CD4-positive, alpha-beta memory T cell (primary cell): ENCODE results near the gene CDKN1C. TPM values are rescaled to one million over a fixed set of nuclear protein-coding genes. Genes with fewer than 3 reads are reported as not detected.
A peak's percentile ranks its signal among the peaks of the same experiment; 100 is the strongest.

Experiments
- CTCF ChIA-PET: fragments of 350-600 bp; sonication (Branson Sonifier 250); formaldehyde crosslinking; loops from one replicate; lab custom pipeline; 2021; ENCODE audit warnings: inconsistent platforms; ENCODE audit not compliant: partially characterized antibody; lab: Charles Lee
- POLR2A ChIA-PET: fragments of 350-600 bp; sonication (Branson Sonifier 250); formaldehyde crosslinking; loops from one replicate; lab custom pipeline; 2021; ENCODE audit not compliant: partially characterized antibody; lab: Charles Lee
- DNase-seq, 5 donors: peaks; one replicate each; pipeline versions ENCODE4 v3.0.0 to v3.0.0-alpha.2; 2020 to 2022; ENCODE audit warnings: mixed read lengths in 1 of 5
- H3K27ac ChIP-seq: one replicate; pipeline ENCODE4 v1.7.0; 2013; ENCODE audit warnings: low read depth, low read length
- H3K27me3 ChIP-seq: 2 replicates; pipeline ENCODE4 v1.7.0; 2013; ENCODE audit warnings: mild to moderate bottlenecking, low read length, moderate library complexity; ENCODE audit not compliant: insufficient read depth
- H3K36me3 ChIP-seq: 2 replicates; pipeline ENCODE4 v1.7.0; 2013; ENCODE audit warnings: mild to moderate bottlenecking, low read length, moderate library complexity; ENCODE audit not compliant: insufficient read depth
- H3K4me1 ChIP-seq: 2 replicates; pipeline ENCODE4 v1.7.0; 2013; ENCODE audit warnings: mild to moderate bottlenecking, low read length, moderate library complexity; ENCODE audit not compliant: insufficient read depth
- H3K4me3 ChIP-seq, 2 donors: one replicate each; pipeline ENCODE4 v1.7.0; 2013; ENCODE audit warnings: low read length in 2 of 2, mild to moderate bottlenecking in 1 of 2
- H3K9me3 ChIP-seq, 2 donors: one replicate each; pipeline ENCODE4 v1.7.0; 2013; ENCODE audit warnings: low read length in 2 of 2, control low read depth in 1 of 2; ENCODE audit not compliant: control insufficient read depth in 1 of 2
- H3K27ac Mint-ChIP-seq, 7 donors: one replicate each; pipeline ENCODE4 v1.8.0; 2020 to 2021; ENCODE audit warnings: mixed read lengths in 7 of 7, mild to moderate bottlenecking in 6 of 7, inconsistent platforms in 3 of 7, moderate library complexity in 3 of 7
- H3K27me3 Mint-ChIP-seq, 2 donors: one replicate each; pipeline ENCODE4 v1.8.0; 2020 to 2021; ENCODE audit warnings: mixed read lengths in 2 of 2
- H3K36me3 Mint-ChIP-seq, 2 donors: one replicate each; pipeline ENCODE4 v1.8.0; 2020 to 2021; ENCODE audit warnings: mixed read lengths in 2 of 2, inconsistent platforms in 1 of 2, mild to moderate bottlenecking in 1 of 2
- H3K4me1 Mint-ChIP-seq, 4 donors: one replicate each; pipeline ENCODE4 v1.8.0; 2020 to 2021; ENCODE audit warnings: mixed read lengths in 4 of 4, mild to moderate bottlenecking in 1 of 4
- H3K4me3 Mint-ChIP-seq, 8 donors: one replicate each; pipeline ENCODE4 v1.8.0; 2020 to 2021; ENCODE audit warnings: mixed read lengths in 8 of 8, mild to moderate bottlenecking in 7 of 8, moderate library complexity in 6 of 8, inconsistent platforms in 3 of 8
- H3K9me3 Mint-ChIP-seq, 8 donors: one replicate each; pipeline ENCODE4 v1.8.0; 2020 to 2021; ENCODE audit warnings: mixed read lengths in 8 of 8, mild to moderate bottlenecking in 5 of 8, inconsistent platforms in 3 of 8, moderate library complexity in 1 of 8
- intact Hi-C: fragments of 100-400 bp; cut with micrococcal nuclease; formaldehyde crosslinking; loops from one replicate; pipeline ENCODE4 v1.15.1; 2023
- polyA plus RNA-seq, 2 donors: library from polyadenylated mRNA; unstranded; fragments of 300-500 nt; fragmentation: Illumina TruSeq; gene quantifications; one replicate each; pipeline ENCODE4 v1.2.3, GENCODE V29; 2021
- total RNA-seq, 2 experiments: library from RNA; stranded (reverse); gene quantifications; one replicate each; pipeline ENCODE4 v1.2.3, GENCODE V29; 2021

Gene CDKN1C
- total and polyA plus RNA-seq, 4 experiments from 2014 or later, result 0.10 to 6.1 (median 2.8) TPM

GRCh38 chr11:2916892-2917645 is 31.5 kb upstream of the CDKN1C start:
- CTCF ChIA-PET, result interaction anchor here (0.8 kb wide), 1 partner anchor 25 kb away, joined by 3 read pairs; no protein-coding TSS in a partner anchor
- no peak for DNase-seq
- POLR2A ChIA-PET, result interaction anchor here (1.1 to 1.3 kb wide), 2 partner anchors 13 kb away, joined by 4 to 5 read pairs; partner anchors contain the start of gene PHLDA2

GRCh38 chr11:2916114-2916891 is 30.7 kb upstream of the CDKN1C start:
- DNase-seq, result no peak
- no peaks in the 10 kb centered on the region for H3K36me3 Mint-ChIP-seq
- Histone ChIP-seq H3K36me3 (no peaks in the 10 kb centered on the region), H3K9me3 (no peaks in the 10 kb centered on the region), H3K4me1 (peaks cover 9% of the 10 kb centered on the region), H3K27me3 (no peaks in the 10 kb centered on the region), H3K4me3 (no peak overlapping the region), H3K27ac (no peak overlapping the region)
- H3K9me3 Mint-ChIP-seq, result no peaks in the 10 kb centered on the region
- H3K27ac Mint-ChIP-seq, result no peak overlapping the region
- POLR2A ChIA-PET, result interaction anchor here (1.1 kb wide), 1 partner anchor 13 kb away, joined by 5 read pairs; the partner anchor contains the start of gene PHLDA2
- no peaks in the 10 kb centered on the region for H3K27me3 Mint-ChIP-seq
- CTCF ChIA-PET, result interaction anchor here (0.8 kb wide), 1 partner anchor 24 kb away, joined by 3 read pairs; no protein-coding TSS in a partner anchor
- peaks cover 6 to 11% (median 8%) of the 10 kb centered on the region in 4 donors for H3K4me1 Mint-ChIP-seq
- intact Hi-C loops, result no loop called here
- H3K4me3 Mint-ChIP-seq, result no peak overlapping the region

More at GRCh38 chr11:2916892-2917645, 31.5 kb upstream of the CDKN1C start:
- H3K36me3 ChIP-seq, result no peaks in the 10 kb centered on the region
- no peak overlapping the region for H3K27ac ChIP-seq
- no peak overlapping the region for H3K4me3 ChIP-seq
- H3K4me1 ChIP-seq, result peaks cover 9% of the 10 kb centered on the region
- Mint-ChIP-seq H3K27me3 (no peaks in the 10 kb centered on the region), H3K9me3 (no peaks in the 10 kb centered on the region), H3K27ac (no peak overlapping the region), H3K4me1 (peaks cover 4 to 11% (median 7%) of the 10 kb centered on the region in 4 donors), H3K4me3 (no peak overlapping the region), H3K36me3 (no peaks in the 10 kb centered on the region)
- intact Hi-C loops, result no loop called here
- H3K27me3 ChIP-seq, result no peaks in the 10 kb centered on the region
- no peaks in the 10 kb centered on the region for H3K9me3 ChIP-seq

- Histone ChIP-seq H3K4me1 (peaks cover 9% of the 10 kb centered on the region), H3K4me3 (no peak overlapping the region), H3K27ac (no peak overlapping the region), H3K36me3 (no peaks in the 10 kb centered on the region), H3K27me3 (no peaks in the 10 kb centered on the region), H3K9me3 (no peaks in the 10 kb centered on the region)
- intact Hi-C loops, result no loop called here
- H3K27ac Mint-ChIP-seq, result no peak overlapping the region
- H3K36me3 Mint-ChIP-seq, result no peaks in the 10 kb centered on the region
- no peaks in the 10 kb centered on the region for H3K27me3 Mint-ChIP-seq
- H3K9me3 Mint-ChIP-seq, result no peaks in the 10 kb centered on the region
- POLR2A ChIA-PET, result no interaction called here
- CTCF ChIA-PET, result no interaction called here
- H3K4me1 Mint-ChIP-seq, result peaks cover 6 to 11% (median 8%) of the 10 kb centered on the region in 4 donors
- no peak for DNase-seq
- no peak overlapping the region for H3K4me3 Mint-ChIP-seq
Observed at GRCh38 chr11:2915473-2915872, 29.9 kb upstream of the CDKN1C start.

- Mint-ChIP-seq H3K27ac (no peak overlapping the region), H3K27me3 (no peaks in the 10 kb centered on the region), H3K9me3 (no peaks in the 10 kb centered on the region), H3K4me3 (no peak overlapping the region), H3K4me1 (peaks cover 6 to 11% (median 9%) of the 10 kb centered on the region in 4 donors), H3K36me3 (no peaks in the 10 kb centered on the region)
- POLR2A ChIA-PET, result no interaction called here
- Histone ChIP-seq H3K4me1 (peaks cover 9% of the 10 kb centered on the region), H3K27ac (no peak overlapping the region), H3K27me3 (no peaks in the 10 kb centered on the region), H3K36me3 (no peaks in the 10 kb centered on the region), H3K9me3 (no peaks in the 10 kb centered on the region), H3K4me3 (no peak overlapping the region)
- no peak for DNase-seq
- intact Hi-C loops, result no loop called here
- CTCF ChIA-PET, result no interaction called here
Observed at GRCh38 chr11:2914455-2915195, 29.1 kb upstream of the CDKN1C start.

GRCh38 chr11:2913776-2914175 is 28.2 kb upstream of the CDKN1C start:
- no peak for DNase-seq
- Mint-ChIP-seq H3K27me3 (no peaks in the 10 kb centered on the region), H3K9me3 (no peaks in the 10 kb centered on the region), H3K36me3 (no peaks in the 10 kb centered on the region), H3K4me3 (peak overlapping the region in 2 of 8 donors; percentile 45 to 49), H3K27ac (peak overlapping the region in 3 of 7 donors; percentile 41 to 74 (median 61)), H3K4me1 (peaks cover 6 to 11% (median 9%) of the 10 kb centered on the region in 4 donors)
- peaks cover 9% of the 10 kb centered on the region for H3K4me1 ChIP-seq
- no peak overlapping the region for H3K27ac ChIP-seq
- H3K27me3 ChIP-seq, result no peaks in the 10 kb centered on the region
- intact Hi-C loops, result no loop called here
- CTCF ChIA-PET, result no interaction called here
- no peaks in the 10 kb centered on the region for H3K9me3 ChIP-seq
- POLR2A ChIA-PET, result no interaction called here
- H3K4me3 ChIP-seq, result no peak overlapping the region
- H3K36me3 ChIP-seq, result no peaks in the 10 kb centered on the region

- Mint-ChIP-seq H3K4me1 (peaks cover 6 to 11% (median 9%) of the 10 kb centered on the region in 4 donors), H3K9me3 (no peaks in the 10 kb centered on the region), H3K4me3 (no peak overlapping the region), H3K36me3 (no peaks in the 10 kb centered on the region), H3K27me3 (no peaks in the 10 kb centered on the region), H3K27ac (no peak overlapping the region)
- CTCF ChIA-PET, result no interaction called here
- no peak overlapping the region for H3K4me3 ChIP-seq
- DNase-seq, result no peak
- peaks cover 9% of the 10 kb centered on the region for H3K4me1 ChIP-seq
- H3K27ac ChIP-seq, result no peak overlapping the region
- POLR2A ChIA-PET, result no interaction called here
- intact Hi-C loops, result no loop called here
- H3K36me3 ChIP-seq, result no peaks in the 10 kb centered on the region
- no peaks in the 10 kb centered on the region for H3K27me3 ChIP-seq
- H3K9me3 ChIP-seq, result no peaks in the 10 kb centered on the region
Observed at GRCh38 chr11:2913019-2913431, 27.4 kb upstream of the CDKN1C start.
